Omental fat pad (tissue), 4 donors: ENCODE results near the gene DNAJC5G. TPM values are rescaled to one million over a fixed set of nuclear protein-coding genes. Genes with fewer than 3 reads are reported as not detected.

Experiments used
- ATAC-seq: fragments of 150-250 bp; one replicate; pipeline ENCODE4 v1.9.1; 2016; ENCODE audit warnings: mild to moderate bottlenecking, moderate library complexity; ENCODE audit not compliant: low FRiP score
- DNase-seq: peaks from one replicate; pipeline ENCODE4 v3.0.0-alpha.2; 2019; ENCODE audit warnings: low spot score
- CTCF ChIP-seq, 3 donors: fragments of 450-650 bp; IDR thresholded peaks; one replicate each; pipeline ENCODE4 v1.5.1; 2016 to 2017; ENCODE audit warnings: antibody characterized with exemption in 3 of 3, mild to moderate bottlenecking in 3 of 3, moderate library complexity in 2 of 3
- total RNA-seq, 4 donors: library from RNA; depleted of rRNA; stranded (reverse); fragments of >200 nt; gene quantifications; one replicate each; pipeline ENCODE4 v1.1.0, GENCODE V29; 2016

Gene DNAJC5G
- total RNA-seq, 4 donors from 2014 or later: 0.79 TPM; not detected in 3

DNA sequence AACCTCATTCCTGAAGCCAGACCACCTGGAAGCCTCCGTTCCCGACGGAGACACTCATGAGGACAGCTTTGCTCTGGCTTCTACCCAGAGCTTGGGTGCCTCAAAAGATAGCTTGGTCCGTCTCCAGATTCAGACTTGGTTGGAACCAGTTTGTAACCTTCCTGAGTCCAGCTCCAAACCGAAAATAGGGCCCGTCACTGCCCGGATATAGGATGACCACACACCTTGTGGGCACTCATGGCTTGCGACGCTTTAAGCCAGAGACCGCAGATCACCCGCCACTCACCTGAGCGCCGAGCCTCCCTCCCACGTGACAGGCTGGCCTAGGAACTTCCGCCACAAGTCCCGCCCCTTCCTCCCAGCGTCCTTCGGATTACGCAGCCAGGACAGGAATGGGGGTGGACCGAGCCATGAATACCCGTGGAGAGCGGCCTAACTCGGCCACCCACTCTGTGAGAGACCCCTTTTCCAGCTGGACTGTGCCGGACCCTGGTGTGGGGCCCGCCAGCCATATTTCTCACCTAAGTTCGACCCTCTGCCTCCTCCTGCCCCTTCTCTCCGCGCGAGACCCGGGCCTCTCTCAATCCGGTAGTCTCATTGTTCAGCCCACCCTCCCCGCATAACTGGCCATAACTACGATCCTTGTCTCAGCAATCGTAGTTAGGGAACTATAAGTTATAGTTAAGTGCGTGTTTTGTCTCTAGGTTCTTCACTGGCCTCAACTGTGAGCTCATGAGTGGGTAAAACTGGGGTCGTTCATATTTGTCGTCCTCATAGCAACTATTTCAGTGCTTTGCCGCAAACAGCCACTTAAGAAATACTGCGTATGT, 47.7 kb downstream of the DNAJC5G start, which contains the start of gene MPV17:
MPV17 (minus strand) TSS at position 332 of the 830 bp plus-strand sequence. CDS start 580 bp downstream, outside the sequence.
- peak; percentile 86 for ATAC-seq
- TF ChIP-seq CTCF (IDR thresholded peaks at IDR 0.05): no peak
- DNase-seq: peak; percentile 82

DNA sequence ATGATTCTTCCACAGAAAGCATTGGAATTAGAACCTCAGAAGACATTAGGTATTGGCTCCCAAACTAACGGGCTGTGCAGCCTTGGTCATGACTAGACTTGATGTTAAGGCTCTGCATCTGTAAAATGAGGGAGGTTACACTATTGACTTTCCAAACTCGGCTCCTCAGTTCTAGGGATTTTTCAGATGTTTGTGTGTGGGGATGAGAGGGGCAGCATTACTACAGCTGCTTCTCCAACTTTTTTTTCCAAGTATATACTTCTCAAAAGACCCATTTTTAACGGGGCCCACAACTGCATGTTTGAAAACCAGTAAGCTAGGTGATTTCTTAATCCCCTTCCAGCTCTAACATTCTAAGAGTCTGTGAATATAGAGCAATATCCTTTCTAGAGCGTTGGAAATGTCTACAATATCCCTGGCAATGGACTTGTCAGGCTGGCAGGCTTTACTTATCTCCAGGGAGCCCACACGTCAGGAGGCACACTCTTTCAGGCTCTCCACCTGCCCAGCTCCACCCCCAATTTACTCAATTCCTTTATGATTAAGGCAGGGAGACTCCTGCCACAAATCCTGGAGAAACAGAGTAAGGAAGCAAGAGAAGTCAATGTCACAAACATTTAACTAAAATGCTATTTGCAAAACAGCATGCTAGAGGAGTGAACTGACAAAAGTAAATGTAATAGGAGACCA, 48.5 kb downstream of the DNAJC5G start:
- DNase-seq (no peak), ATAC-seq (no peak)
- no peak for TF ChIP-seq CTCF (IDR thresholded peaks at IDR 0.05)

GRCh38 chr2:27324720-27325119, 49.5 kb downstream of the DNAJC5G start:
- no peak for ATAC-seq
- no peak for TF ChIP-seq CTCF (IDR thresholded peaks at IDR 0.05)
- no peak for DNase-seq

Other genes starting within 250 kb of the DNAJC5G start
- 10 to 100 TPM; 52.4 to 76.0 (median 64.7) TPM for gene TMEM214, start 242.5 kb upstream of the DNAJC5G start, total RNA-seq
- 10 to 100 TPM in 2 of 4 donors, 1 to 10 TPM in 2; 6.8 to 14.4 (median 10.3) TPM for gene AGBL5, start 223.8 kb upstream of the DNAJC5G start, total RNA-seq
- 100 to 1,000 TPM; 221 to 396 (median 282) TPM for gene OST4, start 203.8 kb upstream of the DNAJC5G start, total RNA-seq
- gene EMILIN1, start 196.8 kb upstream of the DNAJC5G start, total RNA-seq: 10 to 100 TPM; 27.5 to 62.7 (median 41.2) TPM
- gene KHK, start 188.7 kb upstream of the DNAJC5G start, total RNA-seq: 1 to 10 TPM; 1.6 to 3.3 (median 2.1) TPM
- 1 to 10 TPM; 1.3 to 9.3 (median 5.5) TPM for gene CGREF1, start 156.3 kb upstream of the DNAJC5G start, total RNA-seq
- 1 to 10 TPM in 1 of 4 donors, under 1 TPM in 2, not detected in 1; 0.50 to 1.1 (median 0.65) TPM for gene ABHD1, start 151.6 kb upstream of the DNAJC5G start, total RNA-seq
- gene PREB, start 140.8 kb upstream of the DNAJC5G start, total RNA-seq: 10 to 100 TPM; 60.7 to 76.5 (median 65.7) TPM
- not detected for gene PRR30, start 136.0 kb upstream of the DNAJC5G start, total RNA-seq
- under 1 TPM in 2 of 4 donors, not detected in 2; 0.12 to 0.56 TPM for gene TCF23, start 126.4 kb upstream of the DNAJC5G start, total RNA-seq
- 100 to 1,000 TPM; 114 to 197 (median 157) TPM for gene ATRAID, start 63.4 kb upstream of the DNAJC5G start, total RNA-seq
- 100 to 1,000 TPM in 1 of 4 donors, 10 to 100 TPM in 3; 37.4 to 106 (median 83.6) TPM for gene SLC5A6, start 63.2 kb upstream of the DNAJC5G start, total RNA-seq
- 10 to 100 TPM; 14.6 to 29.3 (median 24.7) TPM for gene CAD, start 58.1 kb upstream of the DNAJC5G start, total RNA-seq
- not detected for gene SLC30A3, start 12.4 kb upstream of the DNAJC5G start, total RNA-seq
- gene TRIM54, start 7.0 kb downstream of the DNAJC5G start, total RNA-seq: 1 to 10 TPM in 1 of 4 donors, not detected in 3; 2.5 TPM
- 1 to 10 TPM; 1.4 to 4.9 (median 2.3) TPM for gene UCN, start 33.0 kb downstream of the DNAJC5G start, total RNA-seq
- 10 to 100 TPM; 63.0 to 97.8 (median 77.2) TPM for gene MPV17, start 47.7 kb downstream of the DNAJC5G start, total RNA-seq
- gene GTF3C2, start 81.3 kb downstream of the DNAJC5G start, total RNA-seq: 10 to 100 TPM; 24.8 to 76.1 (median 34.8) TPM
- 10 to 100 TPM; 33.4 to 53.0 (median 42.5) TPM for gene EIF2B4, start 94.9 kb downstream of the DNAJC5G start, total RNA-seq
- gene SNX17, start 95.2 kb downstream of the DNAJC5G start, total RNA-seq: 100 to 1,000 TPM in 3 of 4 donors, 10 to 100 TPM in 1; 92.6 to 116 (median 105) TPM
- gene ZNF513, start 105.3 kb downstream of the DNAJC5G start, total RNA-seq: 10 to 100 TPM in 2 of 4 donors, 1 to 10 TPM in 2; 8.2 to 17.2 (median 11.1) TPM
- gene PPM1G, start 134.2 kb downstream of the DNAJC5G start, total RNA-seq: 10 to 100 TPM; 44.6 to 71.9 (median 60.4) TPM
- 10 to 100 TPM; 65.6 to 75.5 (median 71.8) TPM for gene NRBP1, start 153.2 kb downstream of the DNAJC5G start, total RNA-seq
- gene KRTCAP3, start 166.9 kb downstream of the DNAJC5G start, total RNA-seq: 1 to 10 TPM in 2 of 4 donors, under 1 TPM in 1, not detected in 1; 0.75 to 1.8 (median 1.3) TPM
- gene IFT172, start 214.3 kb downstream of the DNAJC5G start, total RNA-seq: 10 to 100 TPM; 13.6 to 40.5 (median 32.4) TPM
- 10 to 100 TPM; 24.0 to 82.0 (median 52.2) TPM for gene FNDC4, start 219.8 kb downstream of the DNAJC5G start, total RNA-seq
- 1 to 10 TPM in 3 of 4 donors, under 1 TPM in 1; 0.56 to 1.7 (median 1.4) TPM for gene GCKR, start 221.4 kb downstream of the DNAJC5G start, total RNA-seq